GM19238 (cell line): ENCODE results near the gene RAPGEF5.

Experiments
- DNase-seq: peaks from one replicate; pipeline ENCODE4 v3.0.0; 2011; ENCODE audit warnings: low spot score; ENCODE audit not compliant: insufficient read length

The RAPGEF5 gene

DNA sequence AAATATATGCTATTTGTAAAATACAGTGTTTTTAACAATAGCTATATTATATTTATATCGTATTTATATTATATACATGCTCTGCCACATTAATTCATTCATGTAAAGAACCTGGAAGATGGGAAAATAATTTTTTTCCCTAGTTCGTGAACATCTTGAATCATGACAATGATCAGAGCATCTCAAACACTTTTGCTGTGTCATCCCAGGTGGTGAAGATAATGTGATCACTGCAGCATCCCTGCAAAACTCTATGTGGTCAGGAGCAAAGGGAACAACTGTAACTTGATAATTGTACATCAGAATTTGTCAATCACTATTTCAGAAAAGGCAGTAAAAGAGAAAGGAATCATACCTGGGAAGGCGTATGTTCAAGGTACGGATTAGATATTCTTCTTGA, 39.3 kb downstream of the RAPGEF5 start:
- no peak for DNase-seq

DNA sequence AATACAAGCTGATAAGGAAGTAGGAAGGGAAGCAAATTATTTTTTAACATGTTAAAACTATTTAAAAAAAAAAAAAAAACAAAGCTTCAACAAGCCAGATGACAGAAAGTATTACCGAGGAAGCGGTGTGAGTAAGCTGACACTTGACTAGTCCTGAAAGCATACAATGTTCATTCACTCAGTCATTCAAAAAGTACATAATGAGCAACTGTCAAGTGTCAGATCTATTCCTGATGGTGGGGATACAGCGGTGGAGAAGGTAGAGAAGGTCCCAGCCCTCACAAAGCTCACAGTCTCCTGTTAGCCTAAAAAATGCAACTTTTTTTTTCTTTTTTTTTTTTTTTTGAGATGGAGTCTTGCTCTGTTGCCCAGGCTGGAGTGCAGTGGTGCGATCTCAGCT, 40.0 kb downstream of the RAPGEF5 start:
- no peak for DNase-seq

GRCh38 chr7:22307816-22308215, 49.1 kb downstream of the RAPGEF5 start:
- DNase-seq: no peak

GRCh38 chr7:22305706-22306105, 51.2 kb downstream of the RAPGEF5 start:
- no peak for DNase-seq

DNA sequence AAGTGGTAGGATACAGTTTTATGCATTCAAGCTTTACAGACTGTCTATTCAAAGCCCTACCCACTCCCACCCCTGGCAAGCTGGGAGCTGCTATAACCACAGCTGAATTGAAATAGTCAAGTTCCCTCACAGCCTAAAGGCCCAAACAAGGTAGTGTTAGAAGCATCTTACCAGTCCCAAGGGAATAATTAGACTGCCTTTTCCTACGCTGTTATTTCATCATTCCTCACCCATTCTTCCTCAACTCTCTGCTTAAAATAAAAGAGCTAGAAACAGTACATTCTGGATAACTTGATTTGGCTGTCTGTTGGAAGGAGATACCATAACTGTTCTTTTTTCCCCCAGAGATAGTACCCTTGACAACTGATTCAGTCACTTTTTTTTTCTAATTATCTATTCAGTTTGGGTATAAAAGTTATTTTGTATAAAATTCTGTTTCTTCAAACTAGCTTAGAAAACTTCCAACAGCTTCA, 54.0 kb downstream of the RAPGEF5 start:
- no peak for DNase-seq

DNA sequence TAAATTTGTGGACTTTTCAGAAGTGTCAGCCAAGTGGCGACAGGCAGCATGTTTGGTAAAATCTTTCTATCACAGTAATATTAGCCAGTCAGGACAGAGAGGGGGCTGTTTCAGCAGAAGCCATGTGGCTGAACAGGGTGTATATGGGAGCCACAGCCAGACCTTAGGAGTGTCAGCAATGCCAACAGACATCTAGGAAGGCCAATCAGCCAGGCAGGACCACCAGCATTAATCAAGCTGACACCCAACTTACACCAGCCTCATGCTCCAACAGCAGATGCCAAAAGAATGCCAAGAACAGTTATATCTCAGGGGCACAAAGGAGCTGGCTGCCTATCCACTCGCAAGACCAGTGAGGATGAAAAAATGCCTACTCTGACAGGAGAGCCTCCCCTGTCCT, 54.8 kb downstream of the RAPGEF5 start:
- no peak for DNase-seq

DNA sequence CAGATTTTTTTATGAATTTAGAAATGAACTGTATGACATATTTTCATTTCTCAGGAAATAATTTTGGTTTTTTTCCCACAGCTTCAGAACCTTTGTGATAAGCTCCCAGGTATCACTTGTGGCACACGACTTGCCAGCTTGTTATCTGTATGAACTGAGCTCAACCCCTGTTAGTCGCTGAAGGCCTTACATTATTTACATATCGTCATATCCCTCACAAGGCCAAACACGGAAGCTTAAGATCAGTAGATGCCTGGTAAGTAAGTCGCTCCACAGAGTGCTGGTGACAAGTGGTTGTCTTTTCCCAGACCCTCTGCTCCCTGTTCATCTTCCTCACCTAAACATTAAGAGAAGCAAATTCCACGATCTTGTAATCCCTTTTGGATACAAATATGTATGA, 55.2 kb downstream of the RAPGEF5 start:
- DNase-seq: no peak

DNA sequence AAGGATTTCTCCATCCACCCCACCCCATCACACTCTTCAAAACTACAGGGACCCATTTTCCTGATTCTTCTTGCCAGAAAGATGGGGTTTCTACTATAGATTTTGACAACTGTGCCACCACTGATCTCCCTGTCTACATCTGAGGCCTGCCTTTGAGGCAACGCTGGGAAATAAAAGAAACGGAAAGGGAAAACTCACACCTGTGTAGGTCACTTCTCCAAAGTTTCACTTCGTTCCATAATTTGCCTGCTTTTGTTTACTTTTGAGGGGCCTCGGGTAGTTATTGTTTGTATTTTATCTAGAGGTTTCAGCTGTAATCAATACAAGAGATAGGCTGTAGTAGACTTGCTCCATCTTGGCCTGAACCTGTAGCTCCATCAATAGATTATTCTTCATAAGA, 56.1 kb downstream of the RAPGEF5 start:
- no peak for DNase-seq

DNA sequence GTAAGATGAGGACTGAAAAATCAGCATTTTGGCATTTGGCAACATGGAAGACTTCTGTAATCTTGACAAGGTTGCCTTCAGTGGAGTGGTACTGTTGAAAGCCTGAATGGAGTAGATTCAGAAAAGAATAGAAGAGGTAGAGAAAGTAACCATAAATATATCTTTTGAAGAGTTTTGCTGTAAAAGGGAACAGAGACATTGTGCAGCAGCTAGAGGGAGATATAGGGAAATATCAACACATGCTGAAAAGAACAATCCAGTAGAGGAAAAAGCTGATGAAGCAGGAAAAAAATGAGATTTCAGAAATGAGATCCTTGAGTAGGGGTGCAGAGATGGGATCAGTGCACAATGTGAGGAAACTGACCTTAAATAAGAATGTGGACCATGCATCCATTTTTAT, 60.0 kb downstream of the RAPGEF5 start:
- DNase-seq: no peak

DNA sequence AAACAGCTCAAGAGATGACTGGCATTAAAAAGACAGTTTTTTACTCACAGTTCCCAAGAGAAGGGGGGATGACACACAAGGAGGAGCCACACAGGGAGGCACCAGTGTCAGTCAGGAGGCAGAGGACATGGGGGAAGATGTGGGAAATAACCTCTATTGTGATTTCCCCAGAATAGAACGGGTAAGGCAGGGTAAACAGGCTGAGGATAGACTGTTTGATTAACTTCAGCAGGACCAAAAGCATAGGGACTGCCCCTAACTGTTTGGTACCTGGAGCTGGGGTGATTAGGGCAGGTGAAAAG, 60.7 kb downstream of the RAPGEF5 start:
- DNase-seq: no peak

DNA sequence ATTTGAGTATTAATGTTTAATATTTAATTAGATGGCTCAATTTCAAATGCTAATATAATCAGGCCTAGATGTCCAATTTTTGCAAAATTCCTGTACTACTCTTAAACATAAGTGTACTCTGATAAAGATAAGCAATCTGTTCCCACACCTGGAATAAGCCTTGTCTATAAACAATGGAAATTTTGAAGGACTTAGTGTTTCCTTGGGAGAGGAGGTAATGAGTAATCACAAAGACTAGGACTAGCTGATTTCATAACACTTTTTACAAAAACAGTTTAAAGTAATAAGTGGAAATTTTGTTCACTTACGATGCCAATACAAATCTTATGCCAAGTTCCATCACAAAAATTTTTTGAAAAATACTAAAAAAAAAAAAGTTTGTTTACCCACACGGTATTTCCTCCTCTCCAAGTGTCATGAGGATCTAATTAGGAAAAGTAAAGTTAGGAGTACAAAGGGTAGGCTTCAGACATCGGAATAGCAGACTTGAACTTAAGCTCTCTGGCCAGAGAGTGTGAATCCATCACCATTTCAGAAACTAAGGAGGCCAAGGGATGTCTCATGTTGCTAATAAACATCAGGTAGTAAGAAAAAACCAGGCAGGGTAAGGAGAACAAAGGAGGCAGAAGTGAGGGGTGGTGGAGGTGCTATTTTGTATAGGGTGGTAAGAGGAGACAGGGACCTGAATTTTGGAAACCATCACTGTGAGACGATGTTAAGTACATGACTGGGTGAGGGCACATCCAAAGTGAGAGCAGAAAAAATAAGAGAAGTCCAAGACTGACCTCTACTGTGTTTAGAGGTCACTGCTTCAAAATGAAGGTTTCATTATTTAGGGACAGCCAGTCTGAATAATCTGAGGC, 61.3 kb downstream of the RAPGEF5 start:
- no peak for DNase-seq

DNA sequence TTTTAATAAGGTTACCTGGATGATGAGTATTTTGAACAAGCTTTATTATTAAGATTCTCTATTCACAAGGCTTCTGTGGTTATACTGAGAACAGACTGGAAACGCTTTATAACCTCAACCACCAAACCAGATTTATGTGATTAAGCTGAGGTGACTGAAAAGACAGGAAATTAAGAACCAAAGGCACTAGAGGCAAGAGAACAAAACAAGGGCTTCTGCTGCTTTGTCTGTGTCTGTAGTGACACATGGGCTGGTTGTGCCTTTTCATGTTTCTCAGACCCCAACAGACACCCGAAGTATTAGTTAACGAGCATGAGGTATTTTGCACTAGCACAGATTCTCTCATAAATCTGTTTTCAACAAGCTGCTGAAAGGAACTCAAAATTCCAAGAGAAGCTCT, 64.4 kb downstream of the RAPGEF5 start:
- no peak for DNase-seq

GRCh38 chr7:22291977-22292376, 65.0 kb downstream of the RAPGEF5 start:
- no peak for DNase-seq

DNA sequence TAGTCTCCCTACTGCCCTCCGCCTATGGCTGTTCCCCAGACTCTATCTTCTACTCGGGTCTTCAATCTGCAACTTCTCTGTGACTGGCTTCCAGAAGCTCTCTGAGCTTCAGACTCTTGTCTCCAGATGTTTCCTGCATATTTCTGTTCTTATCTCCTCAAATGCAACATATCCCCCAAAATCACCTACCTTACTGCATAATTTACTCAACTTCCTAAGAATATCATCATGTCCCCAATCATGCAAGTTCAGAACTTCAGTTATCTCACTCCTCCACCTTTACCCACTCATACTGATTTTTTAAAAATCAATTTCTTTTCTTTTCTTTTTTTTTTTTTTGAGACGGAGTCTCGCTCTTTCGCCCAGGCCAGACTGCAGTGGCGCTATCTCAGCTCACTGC, 68.8 kb downstream of the RAPGEF5 start:
- DNase-seq: no peak

GRCh38 chr7:22287412-22287811, 69.5 kb downstream of the RAPGEF5 start:
- DNase-seq: no peak

GRCh38 chr7:22286436-22286835, 70.5 kb downstream of the RAPGEF5 start:
- DNase-seq: no peak

DNA sequence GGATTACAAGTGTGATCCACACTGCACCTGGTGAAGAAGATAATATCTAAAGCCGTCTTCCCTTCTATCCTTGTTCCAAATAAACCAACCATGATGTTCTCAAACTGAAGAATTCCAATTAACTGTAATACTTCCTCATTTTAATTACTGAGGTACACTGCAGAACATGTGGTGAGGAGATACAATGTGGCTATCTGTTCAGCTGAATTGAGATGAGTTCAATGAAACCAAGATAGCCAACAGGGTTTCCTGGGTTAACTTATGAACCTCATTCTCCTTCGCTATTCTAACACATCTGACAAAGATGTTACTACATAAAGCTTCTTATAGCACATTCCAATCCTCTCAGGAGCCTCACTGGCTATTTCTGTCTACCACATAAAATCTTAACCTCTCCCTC, 75.5 kb downstream of the RAPGEF5 start:
- no peak for DNase-seq

GRCh38 chr7:22280031-22280430, 76.9 kb downstream of the RAPGEF5 start:
- DNase-seq: no peak

- no peak for DNase-seq
These were observed 78.3 kb downstream of the RAPGEF5 start for GRCh38 chr7:22278660-22279059.

- DNase-seq: no peak
These were observed 79.6 kb downstream of the RAPGEF5 start for GRCh38 chr7:22277375-22277774.

DNA sequence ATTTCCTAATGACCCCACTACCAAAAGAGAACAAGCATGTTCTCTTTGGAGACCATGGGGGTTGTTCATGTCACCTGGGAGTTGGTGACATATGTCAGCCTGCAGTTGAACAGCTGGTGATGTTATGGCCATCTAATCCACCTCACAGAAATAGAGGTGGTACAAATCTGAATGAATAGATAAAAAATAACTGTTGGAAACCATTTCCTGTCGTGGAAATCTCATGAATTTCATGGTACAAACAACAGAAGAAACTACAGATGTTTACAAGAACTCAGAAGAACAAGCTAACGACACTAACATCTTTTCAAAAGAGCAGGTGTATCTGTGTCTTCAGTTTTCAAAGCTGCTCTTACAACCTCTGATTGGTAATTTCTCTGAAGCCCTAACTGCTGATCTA, 81.3 kb downstream of the RAPGEF5 start:
- no peak for DNase-seq

GRCh38 chr7:22271311-22271710, 85.6 kb downstream of the RAPGEF5 start:
- no peak for DNase-seq

DNA sequence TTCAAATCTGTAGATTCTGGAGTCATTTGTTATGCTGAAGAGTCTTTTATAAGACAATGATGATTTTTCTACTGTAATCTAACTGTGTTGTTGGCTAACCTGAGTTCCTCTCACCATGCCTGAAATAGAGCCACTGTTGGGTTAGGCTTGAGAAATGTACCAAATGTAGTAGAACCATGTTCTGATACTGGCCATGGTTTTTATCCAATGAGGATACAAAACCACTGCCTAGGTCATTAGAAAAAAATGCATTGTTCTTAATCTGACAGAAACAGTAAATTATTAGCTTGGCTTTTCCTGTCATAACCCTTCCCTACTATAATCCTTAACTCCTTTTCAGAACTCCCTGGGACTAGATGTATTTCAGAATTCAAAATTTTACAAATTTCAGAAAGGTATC, 86.6 kb downstream of the RAPGEF5 start:
- no peak for DNase-seq

DNA sequence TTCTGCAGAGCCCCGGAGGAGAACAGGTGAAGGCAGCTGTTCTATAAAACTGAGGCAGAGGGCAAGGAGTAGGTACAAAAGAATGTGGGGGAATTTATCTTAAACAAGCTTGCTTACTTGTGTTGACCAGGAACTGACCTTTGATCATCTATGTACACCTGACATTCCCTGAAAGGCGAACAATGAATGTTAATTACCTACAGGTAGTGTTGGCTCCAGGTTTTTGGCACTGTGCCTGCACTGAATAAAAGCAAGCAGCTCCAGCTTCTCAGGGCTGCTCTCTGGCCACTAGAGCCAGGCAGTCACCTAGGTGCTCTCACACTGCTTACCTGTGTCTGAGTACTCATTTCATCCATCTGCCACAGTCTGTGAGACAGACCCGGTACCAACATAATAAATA, 87.0 kb downstream of the RAPGEF5 start:
- DNase-seq: no peak
